ENCODE results near the gene GBGT1. TPM values are rescaled to one million over a fixed set of nuclear protein-coding genes. Genes with fewer than 3 reads are reported as not detected.
A peak's percentile ranks its signal among the peaks of the same experiment; 100 is the strongest.
"Not testable (repeated sequence)": the region's sequence is repeated elsewhere in the genome, so short reads cannot be mapped to it uniquely, and the experiment has no call there.

The GBGT1 gene
- total RNA-seq: 10 to 100 TPM in 1 of 3 donors, 1 to 10 TPM in 2; 4.3 to 14.0 (median 8.6) TPM
- long read RNA-seq, donor 1, partial matches to known transcripts: 2 of 10 reads
- long read RNA-seq, donor 1, other reads (novel, unspliced or antisense): 6 of 10 reads
- long read RNA-seq, donor 2, partial matches to known transcripts: 0 of 3 reads
- long read RNA-seq, donor 2, other reads (novel, unspliced or antisense): 0 of 3 reads

DNA sequence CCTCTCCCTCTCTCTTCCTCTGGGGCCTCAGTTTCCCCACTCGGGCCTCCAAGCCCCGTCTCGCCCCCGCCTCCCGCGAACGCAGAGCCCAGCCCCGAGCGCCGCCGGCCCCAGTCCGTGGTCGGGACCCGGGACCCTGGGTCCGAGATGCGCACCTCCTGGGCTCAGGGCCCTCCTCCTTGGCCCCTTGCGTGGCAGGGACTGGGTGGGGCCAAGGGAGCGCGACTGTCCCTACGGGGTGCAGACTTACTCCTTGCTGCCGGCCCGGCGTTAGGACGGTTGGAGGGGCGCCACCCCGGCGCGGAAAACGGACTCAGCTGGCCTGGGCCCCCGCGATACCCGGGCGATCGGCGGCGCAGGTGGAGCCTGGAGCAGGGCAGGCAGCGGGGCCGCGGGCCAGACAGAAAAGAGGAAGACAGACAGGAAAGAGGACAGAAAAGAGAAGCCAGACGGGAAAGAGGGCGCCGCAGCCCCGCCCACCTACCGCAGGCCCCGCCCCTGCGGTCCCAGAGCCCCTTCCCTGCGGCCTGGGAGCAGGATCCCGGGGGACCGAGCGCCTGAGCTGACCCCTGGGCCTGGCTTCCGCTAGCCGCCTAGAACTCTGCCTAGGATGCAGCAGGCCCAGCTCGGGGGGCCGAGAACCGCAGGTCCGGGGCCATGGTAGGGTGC, at the start of gene GBGT1:
TSS of gene GBGT1 (minus strand) at position 411 of the 669 bp plus-strand sequence. CDS start 1,502 bp downstream, outside the sequence.
- no peaks in the 10 kb centered on the region for H3K9me3 ChIP-seq
- H3K4me1 ChIP-seq (ENCODE audit: low read depth): peaks cover 10% of the 10 kb centered on the region
- H3K4me3 ChIP-seq: peak within 1 kb of the TSS; percentile 2
- no peaks in the 10 kb centered on the region for H3K36me3 ChIP-seq (ENCODE audit: low read depth)
- peak; percentile 74 to 80 (median 77) for DNase-seq
- intact Hi-C loops (cut with DNase I, micrococcal nuclease): no loop called here
- ATAC-seq: peak; percentile 70
- TF ChIP-seq, protein P1, sequence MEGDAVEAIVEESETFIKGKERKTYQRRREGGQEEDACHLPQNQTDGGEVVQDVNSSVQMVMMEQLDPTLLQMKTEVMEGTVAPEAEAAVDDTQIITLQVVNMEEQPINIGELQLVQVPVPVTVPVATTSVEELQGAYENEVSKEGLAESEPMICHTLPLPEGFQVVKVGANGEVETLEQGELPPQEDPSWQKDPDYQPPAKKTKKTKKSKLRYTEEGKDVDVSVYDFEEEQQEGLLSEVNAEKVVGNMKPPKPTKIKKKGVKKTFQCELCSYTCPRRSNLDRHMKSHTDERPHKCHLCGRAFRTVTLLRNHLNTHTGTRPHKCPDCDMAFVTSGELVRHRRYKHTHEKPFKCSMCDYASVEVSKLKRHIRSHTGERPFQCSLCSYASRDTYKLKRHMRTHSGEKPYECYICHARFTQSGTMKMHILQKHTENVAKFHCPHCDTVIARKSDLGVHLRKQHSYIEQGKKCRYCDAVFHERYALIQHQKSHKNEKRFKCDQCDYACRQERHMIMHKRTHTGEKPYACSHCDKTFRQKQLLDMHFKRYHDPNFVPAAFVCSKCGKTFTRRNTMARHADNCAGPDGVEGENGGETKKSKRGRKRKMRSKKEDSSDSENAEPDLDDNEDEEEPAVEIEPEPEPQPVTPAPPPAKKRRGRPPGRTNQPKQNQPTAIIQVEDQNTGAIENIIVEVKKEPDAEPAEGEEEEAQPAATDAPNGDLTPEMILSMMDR (IDR thresholded peaks at IDR 0.05): no peak

DNA sequence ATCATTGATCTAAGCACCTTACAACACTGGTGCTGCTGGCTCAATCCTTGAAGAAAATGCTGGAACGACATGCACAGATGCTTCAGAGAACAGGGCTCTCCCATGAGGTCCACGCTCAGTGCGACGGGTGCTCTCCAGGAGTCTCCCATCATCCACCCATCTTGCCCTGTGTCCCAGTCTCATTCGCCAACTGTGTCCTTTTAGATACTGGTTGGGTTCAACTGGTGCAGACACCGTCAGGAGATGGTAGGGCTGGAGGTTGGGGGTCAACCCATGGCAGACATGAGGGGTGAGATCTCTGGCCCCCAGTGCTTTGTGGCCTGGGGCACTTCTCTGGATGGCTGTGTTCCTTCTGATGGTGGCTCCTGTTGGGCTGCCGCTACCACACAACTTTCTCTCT, 46.9 kb upstream of the GBGT1 start:
- H3K9me3 ChIP-seq: no peaks in the 10 kb centered on the region
- H3K36me3 ChIP-seq (ENCODE audit: low read depth): no peaks in the 10 kb centered on the region
- H3K4me3 ChIP-seq: no peak overlapping the region
- intact Hi-C loops (cut with DNase I, micrococcal nuclease): no loop called here
- TF ChIP-seq, protein P1 (IDR thresholded peaks at IDR 0.05): no peak
- DNase-seq (no peak), ATAC-seq (no peak)
- no peaks in the 10 kb centered on the region for H3K4me1 ChIP-seq (ENCODE audit: low read depth)

DNA sequence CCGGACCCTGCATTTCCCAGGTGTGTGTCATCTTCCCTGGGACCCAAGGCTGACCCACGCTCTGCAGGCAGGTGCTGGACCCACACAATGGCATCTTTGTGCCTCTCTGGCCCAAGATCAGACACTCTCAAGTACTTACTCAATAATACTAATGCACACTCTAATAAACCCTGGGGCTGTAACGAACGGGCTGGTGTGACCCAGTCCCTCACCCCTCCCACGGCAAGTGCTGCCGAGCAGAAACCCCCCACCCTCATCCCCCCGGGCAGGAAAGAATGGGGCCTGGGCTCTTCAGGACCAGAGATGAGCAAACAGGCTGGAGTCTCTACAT, 46.5 kb upstream of the GBGT1 start:
- ATAC-seq (no peak), DNase-seq (no peak)
- no peaks in the 10 kb centered on the region for H3K4me1 ChIP-seq (ENCODE audit: low read depth)
- H3K9me3 ChIP-seq: no peaks in the 10 kb centered on the region
- no peaks in the 10 kb centered on the region for H3K36me3 ChIP-seq (ENCODE audit: low read depth)
- intact Hi-C loops (cut with DNase I, micrococcal nuclease): no loop called here
- H3K4me3 ChIP-seq: no peak overlapping the region
- TF ChIP-seq, protein P1 (IDR thresholded peaks at IDR 0.05): no peak

DNA sequence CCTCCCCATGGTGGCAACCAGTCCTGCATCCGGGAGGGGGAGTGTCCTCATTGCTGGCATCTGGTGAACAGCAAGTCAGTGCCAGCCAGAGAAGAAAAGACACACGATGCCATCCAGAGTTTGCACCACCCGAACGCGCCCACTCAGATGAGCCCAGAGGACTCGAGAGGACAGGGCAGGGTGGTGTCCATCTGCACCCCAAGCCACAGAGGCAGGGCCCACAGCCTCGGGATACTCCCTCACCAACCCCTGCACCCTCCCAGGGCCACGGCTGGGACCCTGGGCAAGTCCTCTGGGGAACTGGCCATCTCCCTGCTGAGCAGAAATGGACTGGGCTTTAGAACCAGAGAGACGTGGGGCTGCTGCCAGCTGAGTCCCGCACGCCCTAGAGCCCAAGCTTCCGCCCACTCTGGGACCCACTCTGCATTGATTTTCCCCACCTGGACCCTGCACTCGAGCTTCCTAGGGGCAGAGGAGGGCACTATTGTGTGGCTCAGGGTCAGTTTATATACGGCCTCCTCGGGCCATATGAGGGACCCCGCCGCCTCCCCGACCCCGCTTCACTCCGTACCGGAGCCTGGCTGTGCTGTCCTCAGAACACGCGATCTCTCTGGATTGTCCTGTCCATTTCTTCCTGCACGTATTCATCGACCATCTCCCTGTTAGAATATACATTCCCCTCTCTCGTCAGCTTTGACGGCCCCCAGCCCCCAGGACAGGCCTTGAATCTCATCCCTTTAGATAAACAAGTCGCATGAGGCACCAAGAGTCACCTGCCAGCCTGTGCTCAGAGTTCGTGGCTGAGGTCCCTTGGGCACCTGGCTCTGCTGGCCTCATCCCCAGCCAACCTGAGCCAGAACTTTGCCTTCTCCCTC, 45.9 kb upstream of the GBGT1 start:
- H3K36me3 ChIP-seq (ENCODE audit: low read depth); intact Hi-C loops (cut with DNase I, micrococcal nuclease); H3K9me3 ChIP-seq; H3K4me3 ChIP-seq; DNase-seq; ATAC-seq; H3K4me1 ChIP-seq (ENCODE audit: low read depth): not testable (repeated sequence)

DNA sequence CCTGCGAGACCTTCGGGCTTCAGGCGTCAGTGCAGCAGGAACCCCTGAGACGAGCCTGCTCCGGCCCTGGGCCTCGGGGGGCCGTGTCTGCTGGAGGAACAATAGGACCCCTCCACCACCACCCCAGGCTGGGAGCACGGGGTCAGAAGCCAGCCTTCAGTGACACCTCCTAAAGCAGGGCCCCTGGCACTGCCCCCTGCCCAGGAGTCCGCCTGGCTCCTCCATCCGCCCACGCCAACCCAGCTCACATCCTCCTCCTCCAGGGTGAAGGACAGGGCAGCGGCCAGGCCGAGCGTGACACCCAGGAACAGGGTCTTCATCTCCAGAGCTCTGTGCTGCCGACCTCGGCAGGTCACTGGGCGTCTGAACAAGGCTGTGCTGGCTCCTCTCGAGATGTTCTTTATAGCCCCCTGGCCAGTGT, 45.2 kb upstream of the GBGT1 start, which contains the start of gene OBP2B:
TSS of gene OBP2B (minus strand) at position 371 of the 421 bp plus-strand sequence. CDS start at position 320, 51 bp downstream.
- not testable (repeated sequence) for DNase-seq, ATAC-seq

DNA sequence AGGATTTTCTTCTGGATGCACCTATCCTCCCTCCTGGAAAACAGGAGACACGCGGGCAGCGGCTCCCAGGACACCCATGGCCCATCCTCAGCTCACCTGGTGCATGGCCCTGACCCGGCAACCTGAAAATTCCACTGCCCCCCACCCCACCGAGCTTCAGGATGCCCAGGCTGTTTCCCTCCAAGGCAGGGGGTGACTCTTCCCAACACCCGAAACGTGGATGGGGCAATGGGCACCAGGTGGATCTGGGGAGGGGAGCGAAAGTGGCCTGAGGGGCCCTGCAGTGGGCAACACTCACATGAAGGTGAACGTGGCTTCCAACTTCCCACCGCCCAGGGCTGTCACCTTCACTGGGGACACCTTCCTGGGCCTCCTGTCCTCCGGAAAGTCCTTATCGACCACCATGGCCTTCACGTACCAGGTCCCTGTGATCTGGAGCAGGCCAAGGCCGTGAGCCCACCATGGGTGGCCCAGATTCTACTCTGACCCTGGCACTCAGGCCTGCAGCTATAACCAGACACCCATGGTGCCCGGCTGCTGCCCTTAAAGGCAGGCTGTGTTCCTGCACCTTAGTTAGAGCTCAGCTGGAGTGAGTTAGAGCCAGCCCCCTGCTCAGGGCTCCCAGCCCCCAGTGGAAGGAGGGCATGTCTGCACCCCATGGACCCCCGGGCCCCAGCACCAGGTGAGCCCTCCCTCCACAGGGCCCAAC, 44.6 kb upstream of the GBGT1 start:
- H3K4me1 ChIP-seq (ENCODE audit: low read depth); DNase-seq; H3K9me3 ChIP-seq; H3K36me3 ChIP-seq (ENCODE audit: low read depth); intact Hi-C loops (cut with DNase I, micrococcal nuclease); ATAC-seq; H3K4me3 ChIP-seq: not testable (repeated sequence)

More for the DNA sequence above, 45.2 kb upstream of the GBGT1 start, which contains the start of gene OBP2B:
- H3K36me3 ChIP-seq (ENCODE audit: low read depth); intact Hi-C loops (cut with DNase I, micrococcal nuclease); H3K9me3 ChIP-seq; H3K4me3 ChIP-seq; H3K4me1 ChIP-seq (ENCODE audit: low read depth): not testable (repeated sequence)
